GM21825 (cell line): ENCODE results near the gene SPIN2A.
"Not testable (repeated sequence)": the region's sequence is repeated elsewhere in the genome, so short reads cannot be mapped to it uniquely, and the experiment has no call there.

Source experiments
- ATAC-seq: cut with Tn5 transposase; IDR thresholded peaks from one replicate; pipeline ENCODE4 v1.9.1; 2021; ENCODE audit warnings: mild to moderate bottlenecking, moderate library complexity; ENCODE audit not compliant: unreplicated experiment

Gene SPIN2A

GRCh38 chrX:57103489-57103888 is 33.7 kb downstream of the SPIN2A start:
- ATAC-seq: no peak

GRCh38 chrX:57102918-57103317 is 34.3 kb downstream of the SPIN2A start:
- not testable (repeated sequence) for ATAC-seq
